Lower leg skin (tissue), 4 donors: ENCODE measurements around the gene UBE2V1. TPM values are rescaled to one million over a fixed set of nuclear protein-coding genes. Genes with fewer than 3 reads are reported as not detected.
"Not testable (repeated sequence)": the region's sequence is repeated elsewhere in the genome, so short reads cannot be mapped to it uniquely, and the experiment has no call there.

Experiments used
- DNase-seq, 2 donors: peaks; one replicate each; pipeline ENCODE4 v3.0.0-alpha.2; 2019; ENCODE audit warnings: low spot score in 2 of 2
- H3K4me3 ChIP-seq: fragments of 200-600 bp; sonication (generic); 2 replicates; pipeline ENCODE4 v1.5.1; 2017; ENCODE audit warnings: mild to moderate bottlenecking, low read depth; ENCODE audit not compliant: poor library complexity, severe bottlenecking
- CTCF ChIP-seq, 3 donors: fragments of 450-650 bp; IDR thresholded peaks; one replicate each; pipeline ENCODE4 v1.5.1; 2016; ENCODE audit warnings: antibody characterized with exemption in 3 of 3, mild to moderate bottlenecking in 3 of 3, moderate library complexity in 2 of 3
- POLR2A ChIP-seq, 2 donors: fragments of 450-650 bp; IDR thresholded peaks; one replicate each; pipeline ENCODE4 v1.6.1; 2016 to 2017; ENCODE audit warnings: antibody characterized with exemption in 2 of 2, mild to moderate bottlenecking in 1 of 2, moderate library complexity in 1 of 2
- WGBS, 2 donors: methylation state at CpG; one replicate each; pipeline ENCODE4 v1.1.5; 2018; 5-methylcytosine and 5-hydroxymethylcytosine counted together
- intact Hi-C: fragments of 100-400 bp; cut with DNase I; formaldehyde crosslinking; loops from one replicate; pipeline ENCODE4 v1.15.0; 2023; ENCODE audit warnings: low total_unique reads
- total RNA-seq, 4 donors: library from RNA; depleted of rRNA; stranded (reverse); fragments of >200 nt; gene quantifications; one replicate each; pipeline ENCODE4 v1.1.0, GENCODE V29; 2016

Gene UBE2V1
- total RNA-seq, 4 donors from 2014 or later = 50.8 to 105 (median 75.6) TPM

DNA sequence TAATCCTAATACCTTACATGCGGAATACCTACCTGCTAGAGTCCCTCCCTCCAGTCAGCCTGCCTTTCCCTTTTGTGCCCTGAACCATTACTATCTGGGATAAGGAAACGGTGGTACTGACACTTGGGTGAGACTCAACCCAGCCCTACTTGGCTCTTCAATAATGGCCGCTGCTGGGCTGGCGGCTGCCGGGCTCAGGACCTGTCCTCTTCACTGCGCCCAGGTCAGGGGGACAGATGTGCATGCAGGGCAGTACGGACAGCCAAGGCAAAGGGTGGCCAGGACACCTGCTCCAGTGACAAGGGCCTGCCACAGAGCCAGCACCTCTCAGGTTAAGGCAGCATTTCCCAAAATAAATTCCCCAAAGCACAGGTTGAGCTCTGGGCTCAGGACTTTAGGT lies 29.9 kb downstream of the UBE2V1 start:
- DNase-seq = peak in 1 of 2 donors; percentile 45
- no peak overlapping the region for H3K4me3 ChIP-seq
- no peak for TF ChIP-seq POLR2A (IDR thresholded peaks at IDR 0.05)
- no peak for TF ChIP-seq CTCF (IDR thresholded peaks at IDR 0.05)
- intact Hi-C loops = no loop called here
- 93 to 95% methylated on average over 7 of the region's 7 CpGs for WGBS, 2 donors

DNA sequence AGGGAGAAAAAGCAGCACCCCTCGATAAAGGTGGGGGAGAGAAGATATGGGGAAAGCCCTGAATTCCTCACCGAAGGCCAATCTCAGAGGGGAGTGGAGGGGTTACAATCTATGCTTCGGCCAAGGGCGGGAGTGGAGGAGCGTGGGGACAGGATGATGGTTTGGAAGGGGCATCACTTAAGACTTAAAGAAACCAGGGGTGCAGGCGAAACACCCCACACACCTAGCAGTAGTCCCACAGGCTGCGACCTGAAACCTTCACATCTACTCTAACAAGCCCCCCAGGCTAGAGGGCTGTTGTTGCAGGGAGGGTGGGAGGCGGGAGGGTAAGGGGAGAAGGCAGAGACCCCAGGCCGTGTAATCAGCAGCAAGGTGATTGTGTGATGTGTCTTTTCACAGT lies 30.9 kb downstream of the UBE2V1 start:
- WGBS, 2 donors = 86 to 89% methylated on average over 9 of the region's 9 CpGs
- intact Hi-C loops, H3K4me3 ChIP-seq: not testable (repeated sequence)
- DNase-seq = peak in 1 of 2 donors; percentile 67

GRCh38 chr20:50077818-50078601 lies 34.9 kb downstream of the UBE2V1 start:
- WGBS, 2 donors = 52 to 56% methylated on average over 17 of the region's 17 CpGs
- DNase-seq = peak in 1 of 2 donors; percentile 80
- no peak overlapping the region for H3K4me3 ChIP-seq
- intact Hi-C loops = no loop called here
- TF ChIP-seq POLR2A (IDR thresholded peaks at IDR 0.05) (no peak), CTCF (IDR thresholded peaks at IDR 0.05) (no peak)

- 84 to 89% methylated on average over 2 of the region's 2 CpGs for WGBS, 2 donors
- TF ChIP-seq CTCF (IDR thresholded peaks at IDR 0.05) (no peak), POLR2A (IDR thresholded peaks at IDR 0.05) (no peak)
- intact Hi-C loops = no loop called here
- no peak overlapping the region for H3K4me3 ChIP-seq
- DNase-seq = no peak
Measured at GRCh38 chr20:50073500-50073899, 39.5 kb downstream of the UBE2V1 start.

GRCh38 chr20:50071039-50071888 lies 41.7 kb downstream of the UBE2V1 start:
- intact Hi-C loops = loop anchor here (2.0 kb wide), 1 partner anchor 92 kb away; no protein-coding TSS in a partner anchor
- TF ChIP-seq CTCF (IDR thresholded peaks at IDR 0.05) (peak in 1 of 3 donors; percentile 99), POLR2A (IDR thresholded peaks at IDR 0.05) (no peak)
- peak; percentile 81 to 98 for DNase-seq
- no peak overlapping the region for H3K4me3 ChIP-seq
- 13% methylated on average over 48 of the region's 48 CpGs for WGBS, 2 donors

- DNase-seq = no peak
- 95 to 98% methylated on average over 7 of the region's 7 CpGs for WGBS, 2 donors
- TF ChIP-seq POLR2A (IDR thresholded peaks at IDR 0.05) = no peak
- no peak for TF ChIP-seq CTCF (IDR thresholded peaks at IDR 0.05)
- intact Hi-C loops = loop anchor here (2.0 kb wide), 1 partner anchor 92 kb away; no protein-coding TSS in a partner anchor
- H3K4me3 ChIP-seq = no peak overlapping the region
Measured at GRCh38 chr20:50070361-50070760, 42.6 kb downstream of the UBE2V1 start.
